Measurements from ENCODE around the gene COG7. TPM values are rescaled to one million over a fixed set of nuclear protein-coding genes. Genes with fewer than 3 reads are reported as not detected.

Gene COG7
- total RNA-seq, 1 experiment from 2014 or later, result 16.7 TPM

- in situ Hi-C loops (cut with HindIII; ENCODE audit: low pct_unique_long_range_greater_than_20kb, low sequenced_read_pairs), result no loop called here
- DNase-seq (ENCODE audit: low read depth, low spot score), result no peak
These were observed 20.5 kb downstream of the COG7 start for GRCh38 chr16:23432176-23433128.

GRCh38 chr16:23428351-23428750 is 24.6 kb downstream of the COG7 start:
- in situ Hi-C loops (cut with HindIII; ENCODE audit: low pct_unique_long_range_greater_than_20kb, low sequenced_read_pairs), result no loop called here

GRCh38 chr16:23424292-23424958 is 28.6 kb downstream of the COG7 start:
- in situ Hi-C loops (cut with HindIII; ENCODE audit: low pct_unique_long_range_greater_than_20kb, low sequenced_read_pairs), result no loop called here
- DNase-seq (ENCODE audit: low read depth, low spot score), result no peak

More at GRCh38 chr16:23428351-23428750, 24.6 kb downstream of the COG7 start:
- DNase-seq (ENCODE audit: low read depth, low spot score), result no peak

- DNase-seq (ENCODE audit: low read depth, low spot score), result peak; percentile 6
- in situ Hi-C loops (cut with HindIII; ENCODE audit: low pct_unique_long_range_greater_than_20kb, low sequenced_read_pairs), result no loop called here
These were observed 29.4 kb downstream of the COG7 start for GRCh38 chr16:23423496-23424049.

GRCh38 chr16:23420011-23420410 is 33.0 kb downstream of the COG7 start:
- in situ Hi-C loops (cut with HindIII; ENCODE audit: low pct_unique_long_range_greater_than_20kb, low sequenced_read_pairs), result no loop called here

GRCh38 chr16:23416816-23417215 is 36.2 kb downstream of the COG7 start:
- in situ Hi-C loops (cut with HindIII; ENCODE audit: low pct_unique_long_range_greater_than_20kb, low sequenced_read_pairs), result no loop called here
- no peak for DNase-seq (ENCODE audit: low read depth, low spot score)

More at GRCh38 chr16:23420011-23420410, 33.0 kb downstream of the COG7 start:
- DNase-seq (ENCODE audit: low read depth, low spot score), result no peak

- DNase-seq (ENCODE audit: low read depth, low spot score), result no peak
- in situ Hi-C loops (cut with HindIII; ENCODE audit: low pct_unique_long_range_greater_than_20kb, low sequenced_read_pairs), result no loop called here
These were observed 38.3 kb downstream of the COG7 start for GRCh38 chr16:23414731-23415130.

- DNase-seq (ENCODE audit: low read depth, low spot score), result no peak
- in situ Hi-C loops (cut with HindIII; ENCODE audit: low pct_unique_long_range_greater_than_20kb, low sequenced_read_pairs), result no loop called here
These were observed 42.8 kb downstream of the COG7 start for GRCh38 chr16:23410176-23410575.

GRCh38 chr16:23409522-23409921 is 43.5 kb downstream of the COG7 start:
- in situ Hi-C loops (cut with HindIII; ENCODE audit: low pct_unique_long_range_greater_than_20kb, low sequenced_read_pairs), result no loop called here
- no peak for DNase-seq (ENCODE audit: low read depth, low spot score)

GRCh38 chr16:23408823-23409298 is 44.1 kb downstream of the COG7 start:
- DNase-seq (ENCODE audit: low read depth, low spot score), result no peak
- in situ Hi-C loops (cut with HindIII; ENCODE audit: low pct_unique_long_range_greater_than_20kb, low sequenced_read_pairs), result no loop called here

- DNase-seq (ENCODE audit: low read depth, low spot score), result no peak
- in situ Hi-C loops (cut with HindIII; ENCODE audit: low pct_unique_long_range_greater_than_20kb, low sequenced_read_pairs), result no loop called here
These were observed 44.7 kb downstream of the COG7 start for GRCh38 chr16:23408242-23408822.

GRCh38 chr16:23407436-23408127 is 45.4 kb downstream of the COG7 start:
- DNase-seq (ENCODE audit: low read depth, low spot score), result no peak
- in situ Hi-C loops (cut with HindIII; ENCODE audit: low pct_unique_long_range_greater_than_20kb, low sequenced_read_pairs), result no loop called here

- in situ Hi-C loops (cut with HindIII; ENCODE audit: low pct_unique_long_range_greater_than_20kb, low sequenced_read_pairs), result no loop called here
- no peak for DNase-seq (ENCODE audit: low read depth, low spot score)
These were observed 46.3 kb downstream of the COG7 start for GRCh38 chr16:23406546-23407240.

- in situ Hi-C loops (cut with HindIII; ENCODE audit: low pct_unique_long_range_greater_than_20kb, low sequenced_read_pairs), result no loop called here
These were observed 47.0 kb downstream of the COG7 start for GRCh38 chr16:23406024-23406423.

GRCh38 chr16:23403547-23403946 is 49.4 kb downstream of the COG7 start:
- DNase-seq (ENCODE audit: low read depth, low spot score), result no peak
- in situ Hi-C loops (cut with HindIII; ENCODE audit: low pct_unique_long_range_greater_than_20kb, low sequenced_read_pairs), result no loop called here

More at GRCh38 chr16:23406024-23406423, 47.0 kb downstream of the COG7 start:
- DNase-seq (ENCODE audit: low read depth, low spot score), result no peak

GRCh38 chr16:23402100-23402499 is 50.9 kb downstream of the COG7 start:
- in situ Hi-C loops (cut with HindIII; ENCODE audit: low pct_unique_long_range_greater_than_20kb, low sequenced_read_pairs), result no loop called here
- DNase-seq (ENCODE audit: low read depth, low spot score), result no peak

GRCh38 chr16:23401139-23401538 is 51.9 kb downstream of the COG7 start:
- no peak for DNase-seq (ENCODE audit: low read depth, low spot score)
- in situ Hi-C loops (cut with HindIII; ENCODE audit: low pct_unique_long_range_greater_than_20kb, low sequenced_read_pairs), result no loop called here
